ENCODE data around the gene ARHGEF4.
"Not testable (repeated sequence)": the region's sequence is repeated elsewhere in the genome, so short reads cannot be mapped to it uniquely, and the experiment has no call there.

ARHGEF4 gene

DNA sequence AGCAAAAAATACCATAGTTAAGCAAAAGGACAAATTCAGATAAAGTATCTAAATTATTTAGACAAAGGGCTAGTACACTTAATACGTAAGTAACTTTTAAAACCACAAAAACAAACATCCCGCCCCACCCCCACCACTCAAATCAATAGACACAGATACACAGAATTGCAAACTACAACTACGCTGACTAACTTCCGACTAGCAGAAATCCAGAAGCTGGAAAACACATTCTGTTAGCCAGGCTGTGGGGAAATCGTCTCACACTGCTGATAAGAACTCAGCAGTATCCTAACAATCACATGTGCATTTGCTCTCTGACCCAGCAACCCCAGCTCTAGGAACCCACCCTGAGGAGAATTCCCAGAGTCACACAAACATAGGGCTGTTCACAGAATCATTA, 240.0 kb downstream of the ARHGEF4 start:
- DNase-seq = no peak
- in situ Hi-C loops (cut with HindIII; ENCODE audit: low pct_ligation_motif_present, low pct_unique_long_range_greater_than_20kb, low sequenced_read_pairs) = no loop called here

DNA sequence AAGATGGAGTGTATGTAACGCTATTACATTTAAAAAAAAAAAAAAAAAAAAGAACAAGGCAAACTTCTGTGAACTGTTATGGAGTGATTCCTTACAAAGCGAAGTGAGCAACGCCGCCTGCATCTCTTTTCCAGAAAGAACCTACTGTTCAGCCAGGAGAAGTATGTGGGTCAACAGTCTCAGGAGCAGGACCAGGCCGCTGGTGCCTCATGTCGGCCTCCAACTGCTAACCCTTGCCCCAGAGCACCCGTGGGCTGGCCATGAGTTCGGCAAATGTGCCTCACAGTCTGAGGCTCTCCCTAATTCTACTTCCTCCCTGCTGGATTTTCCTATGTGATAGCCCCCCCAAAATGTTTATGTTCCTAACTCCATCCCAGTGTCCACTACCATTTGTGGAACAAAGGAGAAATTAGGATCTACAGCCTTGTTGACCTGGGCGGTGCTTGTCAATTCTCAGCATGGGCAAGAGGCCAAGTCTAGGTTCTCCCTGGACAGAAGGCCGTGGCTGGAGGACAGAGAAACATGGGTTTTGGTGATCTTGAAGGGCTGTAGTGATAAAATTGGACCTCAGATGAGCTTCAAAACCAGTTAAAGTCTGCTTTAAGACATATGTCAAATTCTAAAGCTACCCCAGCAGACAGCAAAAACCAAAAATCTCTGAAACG, 240.6 kb downstream of the ARHGEF4 start:
- in situ Hi-C loops (cut with HindIII; ENCODE audit: low pct_ligation_motif_present, low pct_unique_long_range_greater_than_20kb, low sequenced_read_pairs) = no loop called here
- DNase-seq = no peak

DNA sequence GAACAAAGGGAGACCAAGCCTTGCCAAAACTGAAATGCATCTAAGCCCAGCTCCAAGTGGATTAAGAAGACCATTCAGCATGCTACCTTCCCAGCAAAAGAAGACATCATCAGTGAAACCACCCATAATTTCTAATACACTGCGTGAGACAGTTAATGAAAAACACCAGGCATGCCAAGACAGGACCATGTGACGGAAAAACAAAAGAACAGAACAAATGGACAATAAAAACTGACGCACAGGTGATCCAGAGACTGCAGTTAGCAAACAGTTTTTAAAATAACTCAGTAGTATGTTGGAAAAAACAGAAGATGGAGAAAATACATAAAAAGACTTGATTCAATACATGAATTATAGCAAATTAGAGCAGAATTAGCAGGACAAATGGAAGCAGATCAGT, 241.3 kb downstream of the ARHGEF4 start:
- no peak for DNase-seq
- in situ Hi-C loops (cut with HindIII; ENCODE audit: low pct_ligation_motif_present, low pct_unique_long_range_greater_than_20kb, low sequenced_read_pairs) = no loop called here

DNA sequence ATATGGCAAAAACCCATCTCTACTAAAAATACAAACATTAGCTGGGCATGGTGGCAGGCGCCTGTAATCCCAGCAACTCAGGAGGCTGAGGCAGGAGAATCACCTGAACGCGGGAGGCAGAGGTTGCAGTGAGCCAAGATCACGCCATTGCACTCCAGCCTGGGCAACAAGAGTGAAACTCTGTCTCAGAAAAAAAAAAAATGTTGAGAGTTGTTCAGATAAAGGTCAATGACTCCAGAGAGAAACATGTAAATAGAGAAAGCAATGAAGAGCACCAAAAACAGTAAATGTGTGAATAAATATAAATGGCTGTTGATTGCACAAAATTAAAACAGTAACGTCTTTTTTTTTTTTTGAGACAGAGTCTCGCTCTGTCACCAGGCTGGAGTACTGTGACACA, 243.2 kb downstream of the ARHGEF4 start:
- in situ Hi-C loops (cut with HindIII; ENCODE audit: low pct_ligation_motif_present, low pct_unique_long_range_greater_than_20kb, low sequenced_read_pairs); DNase-seq: not testable (repeated sequence)

DNA sequence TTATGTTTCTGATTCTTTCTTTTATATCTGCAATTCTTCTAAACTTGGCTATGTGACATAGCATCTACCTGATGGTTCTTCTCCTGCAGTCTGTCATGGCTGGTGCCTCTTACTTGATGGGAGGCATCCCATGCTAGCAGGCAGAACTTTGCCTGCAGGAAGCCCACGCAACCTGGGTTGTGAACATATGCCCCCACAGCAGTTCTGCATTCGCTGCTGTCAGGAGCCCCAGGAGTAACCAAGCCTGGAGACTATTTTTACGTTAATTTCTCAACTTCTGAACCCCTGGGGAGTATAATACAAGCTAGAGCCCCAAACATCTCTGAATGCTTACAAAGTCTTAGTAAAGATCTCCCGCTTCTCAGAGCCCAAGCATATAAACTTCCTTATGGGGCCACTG, 244.5 kb downstream of the ARHGEF4 start:
- no peak for DNase-seq
- in situ Hi-C loops (cut with HindIII; ENCODE audit: low pct_ligation_motif_present, low pct_unique_long_range_greater_than_20kb, low sequenced_read_pairs) = no loop called here

DNA sequence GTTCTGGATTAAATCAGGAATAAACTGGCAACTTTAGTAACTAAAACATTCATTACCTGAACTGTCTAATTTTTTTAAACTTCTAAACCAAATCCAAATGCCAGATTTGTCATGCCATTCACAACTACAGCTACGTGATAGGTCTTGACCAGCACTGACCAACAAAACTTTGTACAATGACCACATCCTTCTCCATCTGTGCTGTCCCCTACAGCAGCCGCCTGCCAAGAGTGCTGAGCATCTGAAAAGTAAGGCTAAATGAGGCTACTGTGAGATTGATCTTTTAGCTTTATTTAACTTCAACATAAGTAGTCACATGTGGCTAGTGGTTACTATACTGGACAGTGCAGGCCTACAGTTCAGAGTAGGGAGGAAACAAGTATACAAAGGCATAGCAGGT, 248.9 kb downstream of the ARHGEF4 start:
- in situ Hi-C loops (cut with HindIII; ENCODE audit: low pct_ligation_motif_present, low pct_unique_long_range_greater_than_20kb, low sequenced_read_pairs) = no loop called here
- no peak for DNase-seq

DNA sequence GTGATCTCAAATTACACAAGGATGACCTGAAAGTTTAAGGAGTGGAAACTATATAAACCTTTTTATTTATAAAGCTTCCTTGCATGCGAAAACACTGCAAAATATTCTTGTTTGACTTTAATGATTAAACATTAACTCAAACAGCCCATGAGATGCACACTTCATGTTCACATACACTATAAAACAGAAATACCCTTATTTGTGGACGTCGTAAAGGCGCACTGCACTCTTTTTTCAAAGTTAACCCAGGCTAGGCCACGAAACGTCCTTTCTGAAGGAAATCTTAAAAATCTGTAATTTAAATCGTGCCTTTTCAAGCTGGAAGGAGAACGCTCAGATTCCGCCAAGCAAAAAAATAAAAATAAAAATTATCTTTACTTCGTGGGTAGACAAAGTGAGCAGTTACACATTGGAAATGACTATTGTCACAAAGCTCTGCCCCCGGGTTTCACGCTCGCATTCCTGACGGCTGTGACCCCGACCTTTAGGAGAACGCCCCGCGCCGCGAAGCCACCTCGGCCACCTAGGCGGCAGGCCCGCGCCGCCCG, 255.8 kb downstream of the ARHGEF4 start:
- peak; percentile 38 for DNase-seq
- in situ Hi-C loops (cut with HindIII; ENCODE audit: low pct_ligation_motif_present, low pct_unique_long_range_greater_than_20kb, low sequenced_read_pairs) = no loop called here

DNA sequence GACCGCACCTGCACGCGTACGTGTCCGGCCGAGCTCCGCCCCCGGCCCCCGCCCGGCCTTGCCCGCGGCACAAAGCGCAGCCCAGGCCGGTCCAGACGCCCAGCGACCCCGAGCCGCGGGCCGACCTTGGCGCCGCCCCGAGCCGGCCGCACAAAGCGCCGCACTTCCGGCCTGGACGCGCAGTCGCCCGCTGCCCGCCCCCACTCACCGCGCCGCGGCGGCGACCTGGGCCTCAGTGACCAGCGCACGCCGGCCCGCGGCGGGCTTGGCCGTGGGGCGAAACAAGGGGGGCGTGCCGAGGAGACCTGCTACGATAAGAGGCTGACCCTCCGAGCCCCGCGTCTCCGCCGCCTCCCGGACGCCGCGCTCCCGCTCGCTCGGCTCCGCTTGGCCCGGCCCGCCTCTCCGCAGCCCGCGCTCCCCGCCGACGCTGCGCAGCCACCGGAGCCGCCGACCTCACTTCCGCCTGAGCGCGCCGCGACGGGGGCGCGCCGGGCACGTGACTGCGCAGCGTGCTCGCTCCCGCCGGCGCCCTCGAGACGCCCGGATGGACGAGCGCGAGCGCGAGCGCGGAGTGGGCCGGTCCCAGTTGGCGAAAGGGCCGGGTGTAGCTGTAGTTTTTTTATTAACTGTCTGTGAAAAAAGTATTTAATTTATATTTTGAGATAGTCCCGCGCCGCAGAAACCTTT, 256.4 kb downstream of the ARHGEF4 start, which contains the start of gene FAM168B:
TSS of gene FAM168B (minus strand) at position 455 of the 690 bp plus-strand sequence. CDS start 10,814 bp downstream, outside the sequence.
- in situ Hi-C loops (cut with HindIII; ENCODE audit: low pct_ligation_motif_present, low pct_unique_long_range_greater_than_20kb, low sequenced_read_pairs) = no loop called here
- peak; percentile 93 for DNase-seq

DNA sequence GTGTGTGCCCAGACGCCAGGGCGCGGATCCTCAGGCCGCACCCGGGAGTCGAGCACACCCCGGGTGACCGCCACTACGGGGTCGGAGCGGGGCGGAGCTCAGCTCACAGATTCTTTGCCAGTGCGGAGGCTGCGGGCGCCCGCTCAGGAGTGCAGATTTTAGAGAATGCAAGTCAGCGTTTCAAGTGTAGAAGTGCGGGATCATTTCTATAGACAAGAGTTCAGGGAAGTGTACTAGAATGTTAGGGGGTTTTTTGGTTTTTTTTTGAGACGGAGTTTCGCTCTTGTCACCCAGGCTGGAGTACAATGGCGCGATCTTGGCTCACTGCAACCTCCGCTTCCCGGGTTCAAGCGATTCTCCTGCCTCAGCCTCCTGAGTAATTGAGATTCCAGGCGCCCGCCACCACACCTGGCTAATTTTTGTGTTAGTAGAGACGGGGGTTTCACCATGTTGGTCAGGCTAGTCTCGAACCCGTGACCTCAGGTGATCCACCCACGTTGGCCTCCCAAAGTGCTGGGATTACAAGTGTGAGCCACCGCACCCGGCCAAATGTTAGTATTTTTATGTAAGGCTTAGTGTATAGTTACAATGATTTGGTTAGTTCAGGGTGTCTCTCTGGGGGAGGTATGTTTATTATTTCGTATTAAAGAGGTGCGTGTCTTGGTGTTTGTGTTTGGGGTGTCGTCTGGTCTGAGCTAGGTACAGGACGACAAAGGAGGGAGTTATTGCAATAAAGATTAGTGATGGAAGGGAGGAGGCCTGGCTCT, 257.2 kb downstream of the ARHGEF4 start:
- DNase-seq = peak; percentile 76
- in situ Hi-C loops (cut with HindIII; ENCODE audit: low pct_ligation_motif_present, low pct_unique_long_range_greater_than_20kb, low sequenced_read_pairs) = no loop called here

DNA sequence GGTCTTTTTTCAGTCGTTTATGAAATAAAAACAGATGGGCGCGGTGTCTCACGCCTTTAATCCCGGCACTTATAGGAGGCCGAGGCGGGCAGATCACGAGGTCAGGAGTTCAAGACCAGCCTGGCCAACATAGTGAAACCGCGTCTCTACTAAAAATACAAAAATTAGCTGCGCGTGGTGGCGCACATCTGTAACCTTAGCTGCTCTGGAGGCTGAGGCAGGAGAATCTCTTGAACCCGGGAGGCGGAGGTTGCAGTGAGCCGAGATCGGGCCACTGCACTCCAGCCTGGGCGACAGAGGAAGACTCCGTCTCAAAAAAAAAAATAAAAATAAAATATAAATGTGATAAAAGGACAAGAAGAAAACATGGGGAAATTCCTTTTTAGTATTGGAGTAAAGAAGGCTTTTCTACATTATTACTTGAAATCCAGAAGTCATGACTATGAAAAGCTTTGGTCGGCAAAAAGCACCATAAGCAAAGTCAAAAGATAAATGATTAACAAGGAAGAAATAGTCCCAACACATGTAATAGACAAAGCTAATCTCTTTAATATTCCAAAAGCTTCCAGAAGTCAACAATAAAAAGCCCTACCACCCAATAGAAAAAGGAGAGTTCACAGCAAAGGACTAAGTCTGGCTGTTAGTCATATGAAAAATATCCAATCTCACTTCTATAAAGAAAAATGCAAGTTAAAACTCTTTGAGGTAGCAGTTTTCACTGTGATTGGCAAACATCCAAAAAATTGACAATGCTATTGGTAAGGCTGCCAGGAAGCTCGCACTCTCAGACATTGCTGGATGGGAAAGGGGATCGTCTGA, 258.0 kb downstream of the ARHGEF4 start:
- in situ Hi-C loops (cut with HindIII; ENCODE audit: low pct_ligation_motif_present, low pct_unique_long_range_greater_than_20kb, low sequenced_read_pairs) = no loop called here
- no peak for DNase-seq
